GM19455 (cell line): ENCODE results near the gene PACRG.

Source experiments
- ATAC-seq: cut with Tn5 transposase; IDR thresholded peaks from one replicate; pipeline ENCODE4 v1.9.1; 2021; ENCODE audit not compliant: unreplicated experiment

PACRG gene

DNA sequence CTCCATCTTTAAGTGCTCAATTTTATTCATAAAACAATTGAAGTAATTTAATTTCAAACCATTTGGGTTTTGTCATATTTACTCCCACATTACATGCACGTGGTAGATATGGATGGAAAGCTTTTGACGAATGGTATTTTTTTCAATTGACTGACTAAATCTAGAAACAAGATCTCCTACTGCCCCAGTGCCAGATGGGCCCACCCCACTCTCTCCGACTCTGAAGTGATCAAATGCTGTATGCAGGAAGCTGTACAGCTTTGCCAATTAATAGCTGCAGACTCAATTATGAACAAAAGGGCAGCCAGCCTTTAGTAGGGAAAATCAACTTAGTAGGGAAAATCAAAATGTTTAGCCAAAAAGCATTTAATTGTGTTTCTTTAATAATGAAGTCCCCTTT lies 46.2 kb downstream of the PACRG start:
- ATAC-seq: no peak

DNA sequence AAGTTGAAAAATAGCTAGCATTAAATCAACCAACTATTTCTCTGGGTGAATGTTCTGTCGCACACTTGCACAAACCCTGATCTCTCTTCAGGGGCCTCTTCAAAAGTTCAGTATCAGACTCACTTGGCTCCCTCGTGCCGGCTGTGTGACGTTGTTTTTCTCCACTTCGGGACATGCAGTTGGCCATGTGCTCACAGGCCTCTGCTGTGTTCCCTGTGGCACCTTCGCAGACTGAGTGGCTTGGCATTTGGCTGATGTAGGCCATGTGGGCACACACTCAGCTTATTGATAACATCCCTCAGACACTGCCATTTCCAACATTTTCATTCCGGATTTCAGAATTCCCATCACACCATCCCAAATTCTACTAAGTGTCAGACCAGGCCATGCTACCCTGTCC lies 49.3 kb downstream of the PACRG start:
- no peak for ATAC-seq

GRCh38 chr6:162778603-162779002 lies 50.8 kb downstream of the PACRG start:
- no peak for ATAC-seq

GRCh38 chr6:162785632-162786242 lies 58.0 kb downstream of the PACRG start:
- no peak for ATAC-seq

DNA sequence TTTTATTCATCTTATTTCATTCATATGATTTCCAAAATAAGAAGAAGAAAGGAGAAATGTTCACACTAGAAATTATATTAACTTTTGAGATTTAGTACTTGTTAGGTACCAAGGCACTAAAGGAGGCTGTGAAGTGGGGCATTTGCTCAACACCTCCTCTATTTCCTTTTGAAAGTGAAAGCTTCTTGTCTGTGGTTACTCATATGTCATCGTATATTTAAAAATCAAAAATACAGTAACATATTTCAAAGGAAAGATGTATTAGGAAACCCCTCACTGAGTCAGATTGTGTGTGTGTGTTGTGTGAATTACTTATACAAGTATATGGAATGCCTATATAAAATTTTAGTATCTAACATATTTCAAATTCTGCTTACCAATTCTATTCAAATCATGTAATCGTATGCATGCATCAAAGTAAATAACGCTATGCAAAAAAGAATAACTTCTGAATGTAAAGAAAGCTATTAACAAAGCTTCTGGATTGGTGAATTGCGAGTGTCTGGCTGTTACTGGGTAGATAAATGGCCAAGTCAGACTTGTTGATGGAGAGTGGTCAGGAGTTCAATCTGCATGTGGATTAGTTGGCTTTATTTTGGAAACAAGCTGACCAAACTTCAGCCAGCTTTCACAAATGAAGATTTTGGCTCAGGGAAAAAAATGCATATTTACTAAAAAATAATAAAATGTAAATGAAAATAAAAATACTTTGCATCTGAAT lies 70.9 kb downstream of the PACRG start:
- ATAC-seq: no peak

DNA sequence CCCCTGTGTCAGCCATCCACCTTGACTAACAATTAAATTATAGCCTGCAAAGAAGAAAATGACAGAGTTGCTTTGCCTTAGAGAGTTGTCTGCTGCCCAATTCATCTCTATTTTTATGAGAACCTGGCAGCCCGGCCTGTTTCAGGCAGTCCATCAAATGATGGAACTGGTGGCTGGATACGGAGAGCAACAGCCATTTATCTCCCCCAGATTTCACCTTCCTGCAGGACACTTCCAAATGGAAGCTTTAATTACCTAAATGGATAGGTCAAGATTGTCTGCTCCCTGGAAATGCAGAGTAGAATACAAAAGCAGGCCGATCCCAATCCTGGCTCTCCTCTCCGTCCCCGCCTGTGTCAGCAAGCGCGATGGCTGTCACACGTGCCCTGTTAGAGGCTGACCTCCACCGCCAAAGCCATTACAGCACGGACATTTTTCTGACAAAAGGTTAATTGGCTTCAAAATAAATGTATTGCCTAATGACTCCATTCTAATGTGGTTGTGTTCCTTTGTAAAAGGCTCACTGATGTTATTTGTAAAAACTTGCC lies 86.7 kb downstream of the PACRG start:
- ATAC-seq: no peak

GRCh38 chr6:162817196-162817595 lies 89.4 kb downstream of the PACRG start:
- no peak for ATAC-seq

GRCh38 chr6:162819284-162819683 lies 91.5 kb downstream of the PACRG start:
- no peak for ATAC-seq

DNA sequence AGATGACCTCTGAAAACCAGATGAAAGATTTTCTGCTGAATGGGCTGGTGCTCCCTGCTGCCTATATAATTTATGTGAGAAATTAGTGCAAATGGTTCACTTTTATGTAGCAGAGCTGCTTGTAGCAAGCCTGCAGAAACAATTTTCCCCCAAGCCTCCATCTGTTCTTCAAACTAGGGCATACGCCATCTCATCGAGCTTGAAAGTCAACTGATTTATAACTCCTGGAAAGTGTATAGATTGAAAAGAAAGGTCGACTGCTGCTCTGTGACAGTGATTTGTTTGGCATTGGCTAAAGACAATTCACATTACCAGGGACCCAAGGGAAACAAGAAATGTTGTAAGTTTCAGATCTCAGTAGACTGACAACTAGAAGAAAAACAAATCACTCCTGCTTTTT lies 93.3 kb downstream of the PACRG start:
- ATAC-seq: no peak

DNA sequence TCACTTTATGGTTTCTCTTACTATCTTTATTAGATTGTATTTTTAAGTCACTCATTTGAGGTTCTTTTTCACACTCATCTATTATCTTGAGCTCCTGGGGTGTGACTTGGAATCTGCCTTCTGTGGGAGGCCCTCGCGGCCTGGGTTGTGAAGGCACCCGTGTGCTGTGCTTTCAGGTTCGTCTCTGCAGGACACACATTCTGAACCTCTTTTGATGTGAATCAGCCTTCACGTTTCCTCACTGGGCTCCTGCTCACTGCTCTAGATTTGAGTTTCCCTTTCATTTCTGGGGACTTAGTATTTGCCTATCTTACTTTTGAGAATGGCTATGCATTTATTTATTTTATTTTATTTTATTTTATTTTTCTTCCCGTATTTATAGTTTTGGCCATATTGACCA lies 97.8 kb downstream of the PACRG start:
- ATAC-seq: no peak

DNA sequence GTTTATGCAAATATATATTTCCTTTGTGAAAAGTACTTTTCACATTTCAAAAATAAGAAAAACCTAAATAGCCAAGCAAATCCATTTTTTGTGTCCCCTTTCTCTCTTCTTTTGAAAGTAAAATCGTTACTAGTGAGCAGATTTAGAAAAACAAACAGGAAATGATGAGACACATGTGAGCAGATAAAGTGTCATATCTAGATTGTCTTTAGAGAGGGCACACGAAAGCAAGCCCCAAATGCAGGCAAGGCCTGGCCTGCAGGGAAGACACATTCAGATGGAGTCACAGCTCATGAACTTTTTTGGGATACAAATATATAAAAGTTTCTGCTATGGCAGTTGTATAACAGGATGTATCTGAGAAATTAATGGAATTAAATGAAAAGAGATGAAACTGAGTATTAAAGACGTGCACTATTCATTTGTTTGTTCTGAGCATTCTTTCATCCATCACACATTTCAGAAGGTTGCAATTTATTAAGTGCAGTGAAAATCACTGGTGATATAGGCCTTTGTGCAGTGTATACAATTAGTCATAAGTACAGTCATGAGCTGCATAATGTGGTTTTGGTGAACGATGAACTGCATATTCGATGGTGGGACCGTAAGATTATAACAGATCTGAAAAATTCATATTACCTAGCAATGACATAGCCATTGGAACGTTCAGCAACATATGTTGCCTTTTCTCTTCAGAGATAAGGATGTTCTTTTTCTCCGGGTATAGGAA lies 101.4 kb downstream of the PACRG start:
- no peak for ATAC-seq

- ATAC-seq: no peak
Observed at GRCh38 chr6:162833776-162834175, 106.0 kb downstream of the PACRG start.

- no peak for ATAC-seq
Observed at GRCh38 chr6:162845972-162846371, 118.2 kb downstream of the PACRG start.

GRCh38 chr6:162846723-162847122 lies 118.9 kb downstream of the PACRG start:
- no peak for ATAC-seq

- no peak for ATAC-seq
Observed at GRCh38 chr6:162849269-162849668, 121.5 kb downstream of the PACRG start.

GRCh38 chr6:162852192-162852591 lies 124.4 kb downstream of the PACRG start:
- ATAC-seq: no peak

DNA sequence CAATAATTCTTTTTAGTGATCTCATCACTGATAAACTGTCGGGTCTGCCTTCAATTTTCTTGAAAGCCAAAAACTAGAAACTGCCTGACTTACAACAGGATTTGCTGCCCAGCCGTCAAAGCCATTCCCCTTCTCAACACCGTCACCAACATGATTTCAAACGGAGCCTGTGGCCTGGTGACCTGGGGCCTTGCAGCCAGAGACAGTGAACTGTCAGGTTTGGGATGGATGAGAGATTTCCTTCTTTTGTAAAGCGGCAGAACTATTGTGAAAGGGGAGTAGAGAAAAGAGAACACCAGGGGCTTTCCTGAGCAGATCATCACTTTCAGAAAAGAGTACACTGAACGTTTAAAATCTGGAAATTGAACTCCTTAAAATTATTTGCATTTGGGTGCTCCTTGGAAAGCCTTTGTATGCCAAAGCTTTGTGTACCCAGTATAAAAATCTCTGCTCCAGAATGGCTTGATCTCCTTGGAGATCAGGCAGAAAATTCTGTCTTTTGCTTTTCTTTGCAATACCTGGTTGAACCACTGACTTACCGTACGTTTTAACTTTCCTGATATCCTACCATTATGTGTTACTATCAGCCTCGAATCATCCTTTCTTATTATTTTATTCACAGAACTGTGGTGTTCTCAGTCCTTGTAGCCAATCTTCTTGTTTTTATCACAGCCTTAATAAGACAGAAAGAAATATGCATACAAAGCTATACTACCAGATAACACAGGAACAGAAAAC lies 125.2 kb downstream of the PACRG start:
- ATAC-seq: no peak

DNA sequence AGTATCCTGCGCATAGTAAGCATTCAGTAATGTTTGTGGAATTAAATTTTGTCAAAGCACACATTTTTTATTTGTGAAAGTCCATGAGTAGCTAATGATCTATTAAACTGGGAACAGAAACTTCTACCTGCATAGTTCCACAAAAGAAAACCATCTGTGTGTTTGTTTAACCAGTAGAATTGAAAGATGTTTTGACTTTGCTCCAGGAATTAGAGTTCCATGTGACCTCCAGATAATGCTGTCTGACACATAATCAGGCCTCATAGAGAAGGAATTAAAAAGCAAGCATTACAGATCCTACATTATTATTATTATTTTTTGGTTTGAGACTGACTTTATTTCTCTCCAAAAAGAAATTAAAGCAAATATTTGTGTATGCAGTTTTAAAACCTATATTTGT lies 126.5 kb downstream of the PACRG start:
- ATAC-seq: no peak

DNA sequence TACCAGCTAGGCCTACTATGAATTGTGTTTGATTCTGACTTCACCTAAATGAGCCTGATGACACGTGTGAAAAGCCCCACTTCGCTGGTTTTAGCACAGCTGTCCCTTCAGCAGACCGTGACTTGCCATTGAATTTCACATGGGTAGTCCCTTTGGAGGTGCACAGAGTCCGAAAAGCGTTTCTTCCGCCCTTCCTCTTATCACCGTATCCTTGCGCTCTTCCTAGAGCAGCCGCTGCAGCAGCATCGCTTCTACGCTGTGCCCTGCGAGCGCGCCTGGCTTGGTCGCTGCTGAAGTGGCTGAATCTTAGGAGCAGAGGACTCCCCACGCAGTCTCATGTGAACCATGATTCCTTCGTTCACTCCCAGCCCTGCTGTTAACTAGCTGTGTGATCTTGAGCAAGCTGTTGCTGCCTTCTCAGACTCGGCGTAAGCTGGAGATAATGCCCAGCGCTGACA lies 127.0 kb downstream of the PACRG start:
- no peak for ATAC-seq

GRCh38 chr6:162856885-162857284 lies 129.1 kb downstream of the PACRG start:
- no peak for ATAC-seq

- no peak for ATAC-seq
Observed at GRCh38 chr6:162857326-162857725, 129.6 kb downstream of the PACRG start.
